ENCODE data around the gene TMEM117. TPM values are rescaled to one million over a fixed set of nuclear protein-coding genes. Genes with fewer than 3 reads are reported as not detected.

The TMEM117 gene
- total and polyA plus RNA-seq, 5 experiments from 2014 or later, result 2.1 to 5.0 (median 2.2) TPM

DNA sequence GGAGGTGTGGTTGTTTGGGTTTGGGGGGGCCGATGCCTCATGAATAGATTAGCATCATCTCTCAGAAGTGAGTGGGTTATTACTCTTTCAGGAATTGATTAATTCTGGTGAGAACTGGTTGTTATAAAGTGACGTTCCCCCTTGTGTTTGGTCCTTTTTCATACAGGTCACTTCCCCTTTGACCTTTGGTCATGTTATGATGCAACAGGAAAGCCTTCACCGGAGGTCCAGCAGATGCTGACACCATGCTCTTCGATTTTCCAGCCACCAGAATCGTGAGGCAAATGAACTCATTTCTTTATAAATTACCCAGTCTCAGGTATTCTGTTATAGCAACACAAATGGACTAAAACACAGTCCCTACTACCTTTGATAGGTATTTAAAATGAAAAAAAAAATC lies 600.9 kb downstream of the TMEM117 start:
- ATAC-seq (no peak), DNase-seq (no peak)
- no peak overlapping the region for H3K27ac Mint-ChIP-seq
- peaks cover 0 to 9% (median 0%) of the 10 kb centered on the region in 9 donors for H3K9me3 Mint-ChIP-seq
- POLR2A ChIA-PET, result no interaction called here
- no peaks in the 10 kb centered on the region for H3K4me1 Mint-ChIP-seq
- no peak overlapping the region for H3K4me3 Mint-ChIP-seq
- no peaks in the 10 kb centered on the region for H3K36me3 Mint-ChIP-seq
- peaks cover 0 to 18% (median 3%) of the 10 kb centered on the region in 5 donors for H3K27me3 Mint-ChIP-seq

Other genes with a start within 250 kb of the TMEM117 start
- 10 to 100 TPM; 26.2 to 26.7 TPM for gene PUS7L, start 77.3 kb upstream of the TMEM117 start, total RNA-seq
- 10 to 100 TPM; 29.9 to 42.9 (median 38.6) TPM for gene PUS7L, start 77.3 kb upstream of the TMEM117 start, polyA plus RNA-seq
- 10 to 100 TPM; 55.1 to 60.7 TPM for gene IRAK4, start 77.1 kb upstream of the TMEM117 start, total RNA-seq
- 10 to 100 TPM; 23.7 to 31.5 (median 26.9) TPM for gene IRAK4, start 77.1 kb upstream of the TMEM117 start, polyA plus RNA-seq
- gene TWF1, start 29.8 kb upstream of the TMEM117 start, total RNA-seq, result 10 to 100 TPM; 35.5 to 44.1 TPM
- gene TWF1, start 29.8 kb upstream of the TMEM117 start, polyA plus RNA-seq, result 10 to 100 TPM; 12.7 to 21.2 (median 14.2) TPM